CD1c-positive myeloid dendritic cell (primary cell): ENCODE results near the gene SLIT3.

Experiments used
- DNase-seq: peaks from one replicate; pipeline ENCODE4 v3.0.0-alpha.2; 2016; ENCODE audit errors: extremely low spot score

Gene SLIT3

GRCh38 chr5:168929656-168930055, 371.3 kb downstream of the SLIT3 start:
- no peak for DNase-seq

GRCh38 chr5:168925160-168925559, 375.8 kb downstream of the SLIT3 start:
- no peak for DNase-seq

- DNase-seq: no peak
Observed at GRCh38 chr5:168921147-168921866, 379.6 kb downstream of the SLIT3 start.

GRCh38 chr5:168920019-168920810, 380.7 kb downstream of the SLIT3 start:
- peak; percentile 87 for DNase-seq

- DNase-seq: no peak
Observed at GRCh38 chr5:168917947-168918600, 382.9 kb downstream of the SLIT3 start.

- DNase-seq: no peak
Observed at GRCh38 chr5:168916852-168917251, 384.1 kb downstream of the SLIT3 start.

GRCh38 chr5:168916266-168916665, 384.7 kb downstream of the SLIT3 start:
- no peak for DNase-seq

GRCh38 chr5:168914491-168914890, 386.4 kb downstream of the SLIT3 start:
- peak; percentile 33 for DNase-seq

- DNase-seq: no peak
Observed at GRCh38 chr5:168910874-168911273, 390.1 kb downstream of the SLIT3 start.

GRCh38 chr5:168908207-168908606, 392.7 kb downstream of the SLIT3 start:
- no peak for DNase-seq

GRCh38 chr5:168903061-168903460, 397.9 kb downstream of the SLIT3 start:
- DNase-seq: no peak

- DNase-seq: no peak
Observed at GRCh38 chr5:168899673-168900072, 401.3 kb downstream of the SLIT3 start.

GRCh38 chr5:168899264-168899663, 401.7 kb downstream of the SLIT3 start:
- DNase-seq: no peak

GRCh38 chr5:168898247-168898911, 402.6 kb downstream of the SLIT3 start:
- no peak for DNase-seq

- DNase-seq: no peak
Observed at GRCh38 chr5:168897387-168898122, 403.4 kb downstream of the SLIT3 start.

- DNase-seq: no peak
Observed at GRCh38 chr5:168895295-168896071, 405.5 kb downstream of the SLIT3 start.

GRCh38 chr5:168893283-168893682, 407.7 kb downstream of the SLIT3 start:
- DNase-seq: no peak

GRCh38 chr5:168892618-168893186, 408.2 kb downstream of the SLIT3 start:
- DNase-seq: no peak

GRCh38 chr5:168890816-168891812, 409.8 kb downstream of the SLIT3 start:
- DNase-seq: no peak
